IMR-90 (cell line): ENCODE data around the gene PPFIA2. TPM values are rescaled to one million over a fixed set of nuclear protein-coding genes. Genes with fewer than 3 reads are reported as not detected.

ENCODE experiments used
- ATAC-seq: fragments of 200-7000 bp; cut with Tn5 transposase; 2 replicates; pipeline ENCODE4 v1.9.1; 2020; ENCODE audit warnings: low read depth, mild to moderate bottlenecking, moderate library complexity
- BruUV-seq: library from RNA; stranded (reverse); fragments of 400-500 nt; replicated peaks from 2 replicates; lab custom pipeline; 2021; lab: Mats Ljungman, UMichigan
- CTCF ChIA-PET: fragments of 300-600 bp; formaldehyde crosslinking; extraction: SDS; loops from one replicate; lab custom pipeline; 2021; ENCODE audit warnings: antibody characterized with exemption; lab: Yijun Ruan, JAX
- POLR2A ChIA-PET: fragments of 300-600 bp; sonication (Branson Sonifier 250); formaldehyde crosslinking; loops from one replicate; lab custom pipeline; 2022; ENCODE audit warnings: antibody characterized with exemption; ENCODE audit not compliant: unreplicated experiment; lab: Charles Lee
- DNase-seq: peaks from one replicate; pipeline ENCODE4 v3.0.0; 2013
- H2AFZ ChIP-seq: replicated peaks from 2 replicates; pipeline ENCODE3; 2013; ENCODE audit warnings: low read length, mild to moderate bottlenecking; ENCODE audit not compliant: poor library complexity
- H2AK5ac ChIP-seq: 2 replicates; pipeline ENCODE4 v1.6.1; 2013; ENCODE audit warnings: low read depth, low read length, inconsistent platforms
- H2AK9ac ChIP-seq: replicated peaks from 2 replicates; pipeline ENCODE3; 2013; ENCODE audit warnings: mild to moderate bottlenecking, low read depth, low read length, moderate library complexity; ENCODE audit not compliant: poor library complexity
- H2BK120ac ChIP-seq: 2 replicates; pipeline ENCODE4 v1.6.1; 2013; ENCODE audit warnings: low read depth, low read length, inconsistent platforms
- H2BK15ac ChIP-seq: 3 replicates; pipeline ENCODE4 v1.6.1; 2013; ENCODE audit warnings: low read depth, low read length, inconsistent platforms
- H2BK20ac ChIP-seq: 2 replicates; pipeline ENCODE4 v1.6.1; 2013; ENCODE audit warnings: low read depth, mild to moderate bottlenecking, inconsistent platforms, low read length, moderate library complexity
- H2BK5ac ChIP-seq: 2 replicates; pipeline ENCODE4 v1.6.1; 2013; ENCODE audit warnings: mild to moderate bottlenecking, low read depth, low read length, inconsistent platforms; ENCODE audit not compliant: poor library complexity, severe bottlenecking
- H3K14ac ChIP-seq: replicated peaks from 2 replicates; pipeline ENCODE4 v1.6.1; 2013; ENCODE audit warnings: low read depth, low read length, inconsistent platforms
- H3K18ac ChIP-seq: 2 replicates; pipeline ENCODE4 v1.6.1; 2013; ENCODE audit warnings: low read depth, low read length, control low read depth
- H3K23ac ChIP-seq: 2 replicates; pipeline ENCODE4 v1.6.1; 2013; ENCODE audit warnings: low read depth, low read length, inconsistent platforms
- H3K27ac ChIP-seq: 2 replicates; pipeline ENCODE4 v1.5.1; 2013; ENCODE audit warnings: mild to moderate bottlenecking, control low read depth, low read length; ENCODE audit not compliant: insufficient read depth
- H3K27me3 ChIP-seq: 2 replicates; pipeline ENCODE4 v1.6.1; 2013; ENCODE audit warnings: low read length; ENCODE audit not compliant: control insufficient read depth, insufficient read depth
- H3K36me3 ChIP-seq: 2 replicates; pipeline ENCODE4 v1.6.1; 2013; ENCODE audit warnings: low read length, mixed read lengths; ENCODE audit not compliant: control insufficient read depth, insufficient read depth
- H3K4ac ChIP-seq: 2 replicates; pipeline ENCODE4 v1.6.1; 2013; ENCODE audit warnings: low read depth, low read length, inconsistent platforms
- H3K4me1 ChIP-seq: 2 replicates; pipeline ENCODE4 v1.6.1; 2013; ENCODE audit warnings: low read length, mixed read lengths; ENCODE audit not compliant: control insufficient read depth, insufficient read depth
- H3K4me2 ChIP-seq: 2 replicates; pipeline ENCODE4 v1.6.1; 2013; ENCODE audit warnings: low read depth, mild to moderate bottlenecking, control low read depth, low read length, moderate library complexity
- H3K4me3 ChIP-seq: 2 replicates; pipeline ENCODE4 v1.5.1; 2013; ENCODE audit warnings: low read depth, mild to moderate bottlenecking, control low read depth, low read length, moderate library complexity; ENCODE audit not compliant: insufficient read depth
- H3K56ac ChIP-seq: 2 replicates; pipeline ENCODE4 v1.6.1; 2013; ENCODE audit warnings: low read length, inconsistent platforms; ENCODE audit not compliant: insufficient read depth; ENCODE audit errors: extremely low read depth
- H3K79me1 ChIP-seq, 2 experiments: 2 replicates each; pipeline ENCODE4 v1.6.1; 2013; ENCODE audit warnings: low read length in 2 of 2, inconsistent platforms in 1 of 2, low read depth in 1 of 2
- H3K9ac ChIP-seq: 2 replicates; pipeline ENCODE4 v1.6.1; 2013; ENCODE audit warnings: low read depth, low read length, control low read depth
- H3K9me1 ChIP-seq: 2 replicates; pipeline ENCODE4 v1.6.1; 2013; ENCODE audit warnings: low read length, inconsistent platforms; ENCODE audit not compliant: insufficient read depth
- H3K9me3 ChIP-seq: 2 replicates; pipeline ENCODE4 v1.6.1; 2013; ENCODE audit warnings: low read length; ENCODE audit not compliant: control insufficient read depth, insufficient read depth
- H4K20me1 ChIP-seq: 2 replicates; pipeline ENCODE4 v1.6.1; 2013; ENCODE audit warnings: low read length, inconsistent platforms; ENCODE audit not compliant: insufficient read depth
- H4K5ac ChIP-seq: 2 replicates; pipeline ENCODE4 v1.6.1; 2013; ENCODE audit warnings: mild to moderate bottlenecking, low read depth, low read length, control low read depth
- H4K8ac ChIP-seq, 2 experiments: 2 replicates each; pipeline ENCODE4 v1.6.1; 2013; ENCODE audit warnings: low read depth in 2 of 2, low read length in 2 of 2, control low read depth in 1 of 2, inconsistent platforms in 1 of 2
- H4K91ac ChIP-seq: 2 replicates; pipeline ENCODE4 v1.6.1; 2013; ENCODE audit warnings: low read depth, low read length, inconsistent platforms; ENCODE audit not compliant: insufficient read depth
- MXI1 ChIP-seq: IDR thresholded peaks from 2 replicates; pipeline ENCODE4 v1.6.1; 2012; ENCODE audit warnings: low read depth, mild to moderate bottlenecking, low read length, moderate library complexity, borderline replicate concordance
- WGBS, 2 experiments: methylation state at CpG; one replicate each; pipeline versions ENCODE4 v1.1.5 to v1.1.7; 2013; ENCODE audit warnings: missing lambda C conversion rate in 2 of 2; ENCODE audit not compliant: insufficient read length in 1 of 2; ENCODE audit errors: extremely low coverage in 2 of 2; 5-methylcytosine and 5-hydroxymethylcytosine counted together
- dilution Hi-C: fragments of 300-500 bp; cut with HindIII; formaldehyde crosslinking; loops from one replicate; pipeline ENCODE4 v1.14.3; 2018; ENCODE audit warnings: low sequenced_read_pairs; ENCODE audit not compliant: unreplicated experiment
- in situ Hi-C: fragments of 300-500 bp; cut with MboI; formaldehyde crosslinking; loops from 3 replicates; pipeline ENCODE4 v1.14.3; 2019; ENCODE audit warnings: low sequenced_read_pairs, inconsistent platforms, mixed read lengths
- intact Hi-C: fragments of 100-400 bp; cut with micrococcal nuclease; formaldehyde crosslinking; loops from 2 replicates; pipeline ENCODE4 v1.10.0; 2022
- polyA plus RNA-seq, 3 experiments: library from polyadenylated mRNA; depleted of rRNA; stranded (reverse); fragments of >200 nt; gene quantifications; 2 replicates each; pipeline ENCODE4 v1.2.3, GENCODE V29; 2012; ENCODE audit warnings: low replicate concordance in 1 of 3
- total RNA-seq: library from RNA; depleted of rRNA; stranded (reverse); fragments of >200 nt; gene quantifications from 2 replicates; pipeline ENCODE4 v1.2.3, GENCODE V29; 2012

Gene PPFIA2
- total and polyA plus RNA-seq, 2 of the 4 experiments (the other 2 are of a cell fraction): 0.29 to 1.3 TPM

GRCh38 chr12:81470923-81471322 lies 288.2 kb downstream of the PPFIA2 start:
- no peak for TF ChIP-seq MXI1
- no peak for DNase-seq
- H2AK5ac ChIP-seq: no peak overlapping the region
- H3K14ac ChIP-seq: no peak overlapping the region
- H3K27me3 ChIP-seq: no peaks in the 10 kb centered on the region
- H3K23ac ChIP-seq: no peak overlapping the region
- H2AK9ac ChIP-seq: no peak overlapping the region
- H3K56ac ChIP-seq: no peak overlapping the region
- H3K79me1 ChIP-seq: no peaks in the 10 kb centered on the region
- no peak overlapping the region for H3K4me3 ChIP-seq
- H2BK5ac ChIP-seq: no peak overlapping the region
- H3K27ac ChIP-seq: no peak overlapping the region
- no peaks in the 10 kb centered on the region for H3K36me3 ChIP-seq
- intact Hi-C loops (no loop called here), in situ Hi-C loops (no loop called here), dilution Hi-C loops (no loop called here)
- no peaks in the 10 kb centered on the region for H3K9me3 ChIP-seq
- H4K20me1 ChIP-seq: no peaks in the 10 kb centered on the region
- no peak overlapping the region for H3K18ac ChIP-seq
- no peak overlapping the region for H4K5ac ChIP-seq
- no peak overlapping the region for H3K9ac ChIP-seq
- ChIA-PET POLR2A (no interaction called here), CTCF (no interaction called here)
- H3K4ac ChIP-seq: no peak overlapping the region
- H4K8ac ChIP-seq: no peak overlapping the region
- WGBS, 2 experiments: no CpG with 5 or more reads among the region's 1 CpG
- H2AFZ ChIP-seq: no peak overlapping the region
- no peak overlapping the region for H3K4me2 ChIP-seq
- BruUV-seq: no TSS peak
- no peak overlapping the region for H2BK15ac ChIP-seq
- H2BK120ac ChIP-seq: no peak overlapping the region
- no peaks in the 10 kb centered on the region for H3K4me1 ChIP-seq
- H4K91ac ChIP-seq: no peak overlapping the region
- no peak for ATAC-seq
- no peak overlapping the region for H2BK20ac ChIP-seq
- no peaks in the 10 kb centered on the region for H3K9me1 ChIP-seq
